HG02970 (cell line): ENCODE measurements around the gene RHBDD3.
A peak's percentile ranks its signal among the peaks of the same experiment; 100 is the strongest.
"Not testable (repeated sequence)": the region's sequence is repeated elsewhere in the genome, so short reads cannot be mapped to it uniquely, and the experiment has no call there.

Experiments used
- ATAC-seq: cut with Tn5 transposase; IDR thresholded peaks from one replicate; pipeline ENCODE4 v1.9.1; 2021; ENCODE audit warnings: mild to moderate bottlenecking, moderate library complexity, moderate number of reproducible peaks; ENCODE audit not compliant: unreplicated experiment, low FRiP score

RHBDD3 gene

DNA sequence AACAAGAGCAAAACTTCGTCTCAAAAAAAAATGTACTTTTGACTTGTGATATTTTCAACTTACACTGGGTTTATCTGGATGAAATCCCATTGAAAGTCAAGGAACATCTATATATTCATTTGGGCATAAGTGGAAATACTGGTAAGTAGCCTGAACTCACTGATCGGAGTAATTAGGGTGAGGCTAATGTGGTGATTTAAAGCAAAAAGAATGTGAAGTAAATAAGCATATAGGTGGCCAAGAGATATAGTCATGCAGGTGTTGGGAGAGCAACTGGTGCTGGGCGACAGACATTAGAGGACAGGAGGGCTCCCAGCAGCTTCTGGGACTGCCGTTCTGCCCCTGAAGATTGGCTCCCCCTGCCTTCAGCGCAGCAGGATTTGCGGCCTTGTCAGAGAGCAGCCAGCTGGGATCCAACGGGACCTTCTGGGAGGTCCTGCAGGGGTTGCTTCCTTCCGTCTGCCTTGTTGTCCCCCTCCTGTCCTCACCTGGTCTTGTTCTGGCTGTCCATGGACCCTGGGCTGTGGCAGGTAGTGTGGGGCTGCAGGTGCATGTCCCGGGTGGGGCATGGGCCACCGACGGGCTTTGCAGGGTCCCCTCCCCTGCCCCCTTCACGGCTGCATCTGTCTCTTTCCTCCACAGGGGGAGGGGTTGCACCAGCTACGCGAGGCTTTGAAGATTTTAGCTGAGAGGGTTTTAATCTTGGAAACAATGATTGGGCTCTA is 14.1 kb downstream of the RHBDD3 start:
- no peak for ATAC-seq

DNA sequence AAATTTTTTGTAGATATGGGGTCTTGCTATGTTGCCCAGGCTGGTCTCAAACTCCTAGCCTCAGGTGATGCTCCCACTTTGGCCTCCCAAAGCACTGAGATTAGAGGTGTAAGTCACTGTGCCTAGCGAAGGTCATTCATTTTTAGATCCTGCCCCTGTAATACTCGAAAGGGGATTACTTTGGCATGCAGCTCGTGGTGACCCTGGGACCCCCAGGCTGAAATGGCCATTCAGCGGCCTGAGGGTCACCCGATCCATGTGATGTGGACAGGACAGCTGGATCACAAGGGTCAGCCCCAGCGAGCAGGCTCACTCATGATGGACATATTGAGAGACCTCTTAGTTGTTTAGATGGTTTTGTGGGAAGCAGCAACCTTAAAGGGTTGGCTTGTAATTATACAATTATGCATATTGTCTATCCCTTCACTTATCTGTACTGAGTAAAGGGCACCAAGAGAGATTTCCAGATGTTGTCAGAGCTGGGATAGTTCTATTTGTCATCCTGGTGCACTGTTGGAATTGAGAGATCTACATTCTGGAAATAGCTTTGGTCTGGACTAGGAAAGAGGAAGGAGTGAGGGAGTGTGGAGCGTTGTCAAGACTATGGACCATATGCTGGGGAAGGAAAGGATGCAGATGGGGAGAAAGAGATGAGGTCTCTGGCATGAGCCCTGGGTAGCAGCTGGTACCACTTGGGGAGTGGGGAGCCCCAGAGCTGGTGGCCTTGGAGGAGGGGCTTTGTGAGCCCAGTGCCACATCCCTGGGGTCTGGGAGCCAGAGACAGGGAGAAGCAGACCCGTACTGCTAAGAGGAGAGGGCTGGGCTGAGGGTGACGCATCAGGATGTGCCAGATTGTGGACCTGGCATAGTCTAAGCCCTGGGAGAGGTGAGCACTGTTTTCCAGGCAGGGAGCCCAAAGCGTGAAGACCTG is 15.5 kb downstream of the RHBDD3 start:
- no peak for ATAC-seq

DNA sequence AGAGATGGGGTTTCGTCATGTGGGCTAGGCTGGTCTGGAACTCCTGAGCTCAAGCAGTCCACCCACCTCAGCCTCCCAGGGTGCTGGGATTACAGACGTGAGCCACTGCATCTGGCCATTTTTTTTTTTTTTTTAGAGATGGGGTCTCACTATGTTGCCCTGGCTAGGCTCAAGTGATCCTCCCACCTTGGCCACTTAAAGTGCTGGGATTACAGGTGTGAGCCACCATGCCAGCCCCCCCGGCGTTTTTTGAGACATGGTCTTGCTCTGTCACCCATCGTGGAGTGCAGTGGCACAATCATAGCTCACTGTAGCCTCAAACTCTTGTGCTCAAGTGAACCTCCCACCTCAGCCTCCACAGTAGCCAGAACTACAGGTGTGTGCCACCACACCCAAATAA is 16.5 kb downstream of the RHBDD3 start:
- no peak for ATAC-seq

DNA sequence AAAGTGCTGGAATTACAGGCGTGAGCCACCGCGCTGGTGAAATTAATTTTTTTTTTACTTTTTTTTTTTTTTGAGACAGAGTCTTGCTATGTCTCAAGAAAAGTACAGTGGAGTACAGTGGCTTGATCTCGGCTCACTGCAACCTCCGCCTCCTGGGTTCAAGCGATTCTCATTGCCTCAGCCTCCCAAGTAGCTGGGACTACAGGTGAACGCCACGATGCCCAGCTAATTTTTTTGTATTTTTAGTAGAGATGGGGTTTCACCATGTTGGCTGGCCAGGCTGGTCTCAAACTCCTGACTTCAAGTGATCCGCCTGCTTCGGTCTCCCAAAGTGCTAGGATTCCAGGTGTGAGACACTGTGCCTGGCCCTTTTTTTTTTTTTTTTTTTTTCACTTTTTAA is 19.9 kb downstream of the RHBDD3 start:
- ATAC-seq = not testable (repeated sequence)

DNA sequence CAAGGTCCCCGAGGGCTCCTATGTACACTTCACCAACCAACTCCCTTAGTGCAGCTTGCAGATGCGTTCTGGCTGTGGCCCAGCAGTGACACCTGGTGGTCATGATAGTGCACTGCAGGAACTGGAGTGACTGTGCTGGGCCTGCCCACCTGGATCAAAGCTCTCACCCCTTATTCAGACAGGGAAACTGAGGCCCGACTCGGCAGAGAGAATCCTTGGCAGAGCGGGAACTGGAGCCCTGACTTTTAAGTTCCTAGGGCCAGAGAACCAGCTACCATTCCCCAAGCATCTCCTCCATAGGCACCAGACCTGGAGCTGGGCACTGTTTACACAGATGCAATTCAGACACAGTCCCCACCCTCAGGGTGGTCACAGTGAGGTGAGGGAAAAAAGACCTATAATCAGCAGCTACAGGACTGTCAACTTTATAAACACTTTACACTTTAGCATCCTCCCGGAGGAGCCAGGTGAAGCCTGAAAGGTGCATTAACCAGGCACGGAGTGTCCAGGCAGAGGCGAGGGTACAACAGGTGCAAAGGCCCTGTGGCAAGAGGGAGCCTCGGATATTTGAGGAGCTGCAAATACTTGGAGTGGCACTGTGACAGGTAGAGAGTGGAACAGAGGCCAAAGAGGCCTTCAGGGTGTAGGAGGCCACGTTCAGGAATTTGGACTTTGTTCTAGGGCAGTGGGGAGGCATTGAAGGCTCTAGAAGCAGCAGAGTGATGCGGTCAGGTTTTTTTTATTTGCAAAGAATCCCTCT is 22.0 kb downstream of the RHBDD3 start:
- peak; percentile 53 for ATAC-seq

DNA sequence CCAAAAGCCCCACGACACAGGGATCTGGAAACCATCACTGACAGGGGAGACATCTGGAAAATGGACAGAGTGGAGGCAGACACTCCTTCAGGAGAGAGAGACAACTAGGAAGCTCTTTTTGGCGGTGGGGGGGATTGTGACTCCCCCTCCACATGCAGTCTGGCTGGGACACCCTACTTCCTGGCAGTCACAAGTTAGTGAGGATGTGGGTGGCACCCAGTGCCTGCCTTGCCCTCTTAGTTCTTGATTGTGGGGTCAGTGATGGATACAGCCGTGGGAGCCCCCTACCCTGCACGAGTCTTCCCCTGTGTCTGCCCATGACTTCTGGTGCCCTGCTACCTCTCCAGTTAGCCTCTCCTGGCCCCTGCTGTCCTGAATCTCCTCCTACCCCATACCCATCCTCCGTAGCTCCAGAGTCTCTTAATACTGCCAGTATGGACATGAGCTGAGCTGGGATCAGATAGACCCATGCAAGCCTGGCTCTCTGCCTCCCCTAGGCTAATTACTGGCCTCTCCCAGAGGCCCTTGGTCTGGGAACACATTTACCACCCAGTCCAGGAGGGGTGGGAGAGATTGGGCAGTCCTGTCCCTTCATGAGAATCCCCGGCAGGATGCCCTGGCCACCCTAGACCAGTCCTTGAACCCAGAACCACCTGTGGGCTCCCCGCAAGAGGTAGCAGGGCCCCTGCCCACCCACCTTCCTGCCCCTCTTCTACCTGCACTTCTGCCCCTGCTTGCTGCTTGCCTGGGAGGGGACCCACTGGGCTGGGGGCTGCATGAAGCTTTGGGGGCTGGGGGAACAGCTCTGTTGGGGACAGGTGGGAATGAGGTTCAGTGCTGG is 22.8 kb downstream of the RHBDD3 start:
- ATAC-seq = no peak

DNA sequence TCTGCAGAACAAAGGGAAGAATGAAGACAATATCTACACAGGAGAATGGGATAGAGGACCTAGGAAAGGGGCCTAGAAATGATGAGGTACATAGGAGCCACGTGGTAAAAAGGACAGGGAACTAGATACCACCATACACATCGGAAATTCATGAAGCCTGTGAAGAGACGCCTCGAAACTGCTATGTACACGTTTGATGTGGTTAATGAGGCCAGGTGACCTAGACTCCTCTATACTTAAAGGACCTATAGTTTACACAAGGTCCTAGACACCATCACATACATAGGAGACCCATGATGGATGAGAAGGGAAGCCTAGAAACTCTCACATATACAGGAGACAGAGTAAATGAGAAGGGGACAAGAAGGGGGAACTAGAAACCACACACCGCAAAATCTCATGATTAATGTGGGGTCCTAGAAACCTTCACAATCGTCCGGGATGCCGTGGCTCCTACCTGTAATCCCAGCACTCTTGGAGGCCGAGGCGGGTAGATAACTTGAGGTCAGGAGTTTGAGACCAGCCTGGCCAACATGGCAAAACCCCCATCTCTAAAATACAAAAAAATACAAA is 23.8 kb downstream of the RHBDD3 start:
- ATAC-seq = no peak

DNA sequence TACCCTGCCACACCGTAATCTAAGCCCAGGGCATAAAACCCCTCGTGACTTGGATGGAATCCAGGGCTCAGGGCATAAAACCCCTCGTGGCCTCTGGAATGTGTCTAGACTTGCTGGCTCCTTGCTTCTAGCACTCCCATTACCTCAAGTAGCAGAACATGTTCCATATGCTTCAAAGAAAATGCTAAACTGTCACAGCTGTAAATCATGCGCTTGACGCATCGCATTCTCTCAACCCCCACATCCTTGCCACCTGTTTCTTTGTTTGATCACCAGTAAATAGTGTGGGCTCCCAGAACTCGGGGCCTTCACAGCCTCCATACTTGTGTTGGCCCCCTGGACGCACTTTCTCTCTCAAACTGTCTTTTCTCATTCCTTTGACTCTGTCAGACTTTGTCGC is 27.3 kb downstream of the RHBDD3 start:
- ATAC-seq = not testable (repeated sequence)

DNA sequence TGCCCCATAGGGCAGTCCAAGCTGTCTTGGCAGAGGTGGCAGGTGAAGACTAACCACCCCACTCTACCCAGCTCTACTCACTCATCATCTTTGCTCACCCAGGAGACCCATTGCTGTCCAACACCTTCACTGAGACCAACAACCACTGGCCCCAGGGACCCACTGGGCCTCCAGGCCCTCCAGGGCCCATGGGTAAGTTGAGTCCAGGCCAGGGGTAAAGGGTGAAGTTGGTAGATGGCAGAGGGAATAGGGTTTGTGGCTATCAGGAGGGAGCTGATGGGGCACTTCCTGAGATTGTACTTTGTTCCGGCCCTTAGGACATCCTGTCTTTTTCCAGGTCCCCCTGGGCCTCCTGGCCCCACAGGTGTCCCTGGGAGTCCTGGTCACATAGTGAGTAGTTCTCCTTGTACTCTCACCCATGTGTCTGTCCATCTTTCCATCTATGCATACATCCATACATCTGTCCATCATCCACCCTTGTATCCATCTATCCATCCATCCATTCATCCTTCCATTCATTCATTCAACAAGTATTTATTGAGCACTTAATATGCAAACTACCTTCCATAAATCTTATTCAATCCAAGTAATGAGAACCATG is 34.4 kb downstream of the RHBDD3 start:
- ATAC-seq = no peak

DNA sequence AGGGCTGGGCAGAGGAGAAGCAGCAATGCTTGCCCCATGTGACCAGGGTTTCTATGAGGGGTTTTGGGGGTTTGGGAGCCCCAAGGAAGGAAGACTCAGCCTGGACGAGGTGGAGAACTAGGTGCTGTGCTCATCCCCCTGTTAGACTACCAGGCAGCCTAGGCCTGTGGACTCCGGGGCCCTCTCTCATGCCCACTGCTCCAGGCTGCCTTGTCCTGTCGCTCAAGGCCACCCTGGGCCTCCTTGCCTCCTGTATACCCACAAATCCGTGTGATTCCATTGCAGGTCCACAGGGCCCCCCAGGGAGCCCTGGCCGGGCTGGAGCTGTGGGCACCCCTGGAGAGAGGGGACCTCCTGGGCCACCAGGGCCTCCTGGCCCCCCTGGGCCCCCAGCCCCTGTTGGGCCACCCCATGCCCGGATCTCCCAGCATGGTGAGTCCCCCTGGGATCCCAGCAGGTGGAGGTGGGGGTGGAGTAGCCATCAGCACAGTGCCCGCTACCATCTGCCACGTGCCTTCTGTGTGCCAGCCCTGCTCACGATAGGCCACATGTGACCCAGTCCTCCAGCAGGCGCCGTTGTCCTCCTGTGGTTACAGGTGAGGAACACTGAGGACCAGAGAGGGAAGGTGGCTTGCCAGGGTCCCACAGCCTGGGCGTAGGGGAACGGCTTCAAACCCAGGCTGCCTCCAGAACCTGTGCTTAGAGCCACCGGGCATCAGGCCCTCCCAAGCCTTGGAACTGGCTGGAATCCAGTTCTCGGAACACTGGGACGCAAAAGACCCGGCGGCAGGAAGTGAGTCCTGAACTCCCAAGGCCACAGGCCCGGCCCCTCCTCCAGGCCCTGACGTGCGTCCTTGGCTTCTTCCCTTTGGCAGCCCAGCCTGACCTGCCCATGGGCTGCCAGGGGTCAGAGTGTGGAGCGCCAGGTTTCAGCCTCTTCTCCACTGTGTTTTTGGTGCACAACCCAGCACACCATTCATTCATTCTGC is 35.5 kb downstream of the RHBDD3 start:
- ATAC-seq = no peak

DNA sequence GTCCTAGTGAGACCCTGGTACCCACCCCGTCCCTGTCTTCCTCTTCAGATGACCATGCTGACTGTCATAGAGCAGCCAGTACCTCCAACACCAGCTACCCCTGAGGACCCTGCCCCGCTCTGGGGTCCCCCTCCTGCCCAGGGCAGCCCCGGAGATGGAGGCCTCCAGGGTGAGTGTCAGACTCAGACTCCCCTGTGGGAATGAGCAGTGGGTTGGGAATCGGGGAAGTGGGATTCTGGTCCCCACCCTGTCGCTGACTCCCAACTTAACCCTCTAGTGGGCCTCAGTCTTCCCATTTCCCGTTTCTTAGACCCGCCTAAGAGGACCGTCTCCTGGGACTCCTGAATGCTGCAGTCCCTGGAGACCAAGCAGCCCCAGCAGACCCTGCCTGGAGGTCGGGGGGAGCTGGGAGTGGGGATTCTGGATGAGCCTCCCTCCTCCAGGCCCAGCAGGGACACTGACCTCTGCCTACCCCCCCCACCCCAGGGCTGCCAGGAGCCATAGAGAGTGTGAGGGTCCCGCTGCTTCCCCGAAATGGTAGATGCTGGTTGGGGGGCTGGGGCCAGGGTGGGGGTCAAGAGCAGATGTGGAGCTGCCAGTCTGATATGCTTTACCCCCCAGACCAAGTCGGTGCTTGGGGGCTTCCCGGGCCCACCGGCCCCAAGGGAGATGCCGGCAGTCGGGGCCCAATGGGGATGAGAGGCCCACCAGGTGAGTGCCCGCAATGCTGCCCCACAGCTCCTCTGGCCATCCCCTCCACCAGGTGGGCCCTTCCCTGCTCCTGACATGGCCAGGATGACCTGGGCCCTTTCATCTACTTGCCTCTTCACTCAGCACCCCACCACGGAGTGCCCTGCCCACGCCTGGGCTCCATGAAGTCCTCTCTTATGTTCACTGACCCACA is 36.6 kb downstream of the RHBDD3 start:
- no peak for ATAC-seq

DNA sequence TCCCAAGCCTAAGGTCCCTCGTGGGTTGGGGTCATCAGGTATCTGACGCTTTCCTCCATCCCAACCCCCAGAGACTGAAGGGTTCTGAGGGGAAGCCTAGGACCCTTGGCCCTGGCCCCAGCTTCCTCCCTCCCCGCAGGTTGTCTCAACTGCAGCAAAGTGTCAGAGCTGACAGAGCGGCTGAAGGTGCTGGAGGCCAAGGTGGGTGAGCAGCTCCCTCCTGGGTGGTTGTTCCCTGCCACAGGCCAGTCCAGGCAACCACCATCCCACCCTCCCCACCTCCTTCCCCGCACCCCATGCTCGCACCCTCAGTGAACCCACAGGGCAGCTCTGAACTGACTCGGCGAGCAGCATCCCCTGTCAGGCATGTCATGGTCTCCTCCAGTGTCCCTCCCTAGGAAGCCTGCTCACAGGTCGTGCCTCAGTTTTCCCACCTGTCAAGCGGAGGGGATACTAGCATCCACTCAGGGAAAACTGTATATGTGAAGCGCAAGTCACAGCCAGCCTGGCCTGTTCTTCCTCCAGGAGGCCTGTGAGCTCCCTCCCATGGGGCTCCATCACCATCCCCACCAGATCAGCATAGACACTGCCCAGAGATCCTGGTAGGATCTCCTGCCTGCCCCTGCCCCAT is 41.3 kb downstream of the RHBDD3 start:
- no peak for ATAC-seq

DNA sequence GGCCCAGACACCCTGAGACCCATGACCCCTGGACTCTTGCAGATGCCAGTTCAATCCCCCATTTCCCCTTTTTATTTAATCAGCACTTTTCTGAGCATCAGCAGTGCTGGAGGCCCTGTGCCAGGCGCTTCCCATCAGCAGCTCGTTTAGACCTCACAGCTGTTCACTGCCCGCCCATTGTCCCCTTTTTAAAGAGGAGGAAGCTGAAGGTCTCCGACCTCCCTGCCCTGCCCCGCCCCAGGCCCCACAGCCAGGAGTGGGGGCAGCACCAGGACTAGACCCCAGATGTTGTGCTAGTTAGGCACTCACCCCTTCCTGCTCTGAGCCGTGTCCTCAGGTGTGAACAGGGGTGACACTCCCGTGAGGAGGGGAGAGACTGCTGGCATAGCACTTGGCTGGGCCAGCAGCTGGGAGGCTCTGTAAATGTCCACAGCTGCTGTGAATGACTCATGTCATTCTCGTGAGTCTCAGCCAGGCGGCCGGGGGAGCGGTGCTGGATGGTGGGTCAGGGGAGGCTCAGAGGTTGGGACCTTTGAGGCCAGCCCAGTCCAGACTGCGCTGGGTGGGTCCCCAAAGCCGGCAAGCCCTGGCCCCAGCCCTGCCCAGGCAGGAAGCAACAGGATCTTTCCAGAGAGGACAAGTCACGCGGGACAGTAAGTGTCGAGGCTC is 42.2 kb downstream of the RHBDD3 start:
- no peak for ATAC-seq

DNA sequence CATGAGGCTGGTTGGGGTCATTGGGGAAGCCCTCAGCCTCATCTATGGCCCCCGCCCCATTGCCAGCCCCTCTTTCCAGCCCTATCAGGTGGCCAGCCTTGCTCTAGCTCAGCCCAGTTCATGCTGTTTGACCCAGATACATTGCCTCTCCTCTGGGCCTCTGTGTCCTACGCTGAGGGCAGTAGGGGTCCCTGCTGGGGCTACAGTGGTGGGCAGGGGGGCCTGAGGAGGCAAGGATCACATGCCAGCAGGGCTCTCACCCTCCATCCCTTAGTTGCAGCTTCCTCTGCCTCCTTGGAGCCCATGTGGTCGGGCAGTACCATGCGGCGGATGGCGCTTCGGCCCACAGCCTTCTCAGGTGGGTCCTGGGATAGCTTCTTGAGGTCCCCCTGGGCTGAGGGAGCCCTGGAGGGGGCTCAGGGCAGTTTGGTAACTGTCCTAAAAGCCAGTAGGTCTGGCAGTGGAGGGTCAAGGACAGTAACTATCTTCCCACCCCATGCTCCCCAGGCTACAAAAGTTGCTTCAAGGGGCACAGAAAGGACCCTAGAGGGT is 42.8 kb downstream of the RHBDD3 start:
- ATAC-seq = no peak

DNA sequence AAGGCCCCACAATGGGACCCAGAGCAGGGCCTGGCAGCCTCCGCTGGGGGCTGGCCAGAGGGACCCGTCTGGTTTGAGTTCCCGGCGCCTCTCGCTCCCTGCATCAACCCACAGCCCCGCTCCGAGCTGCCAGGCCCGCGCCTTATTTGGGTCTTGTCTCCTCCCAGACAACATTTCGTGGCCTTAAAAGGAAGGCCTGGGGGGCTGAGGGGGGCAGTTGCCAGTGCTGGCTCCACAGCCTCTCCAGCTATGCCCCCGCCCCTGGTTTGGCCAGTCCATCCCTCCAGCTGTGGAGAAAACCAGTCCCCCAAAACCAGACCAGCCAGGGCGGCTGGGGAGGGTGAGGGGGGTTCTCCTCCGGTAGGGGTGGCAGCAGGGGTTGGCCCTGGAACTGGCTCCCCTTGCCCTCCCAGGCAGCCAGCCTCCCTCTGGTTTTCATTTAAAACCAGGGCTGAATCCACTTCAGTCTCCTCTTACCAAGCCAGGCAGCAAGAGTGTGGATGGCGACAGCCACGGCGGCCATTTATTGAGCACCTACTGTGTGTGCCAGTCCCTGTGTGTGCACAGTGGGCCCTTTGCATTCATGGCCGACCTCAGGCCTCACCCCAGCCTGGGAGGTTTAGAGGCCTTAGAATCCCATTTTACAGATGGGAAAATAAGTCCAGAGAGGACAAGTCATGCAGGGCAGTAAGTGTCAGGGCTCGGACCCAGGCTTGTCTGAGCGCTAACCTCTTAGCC is 43.5 kb downstream of the RHBDD3 start:
- ATAC-seq = no peak
